CD4-positive, alpha-beta T cell treated with Interleukin-15 for 1 hour (primary cell): ENCODE data around the gene TBC1D22A.

Experiments used
- DNase-seq: peaks from one replicate; pipeline ENCODE4 v3.0.0-alpha.2; 2020

The TBC1D22A gene

DNA sequence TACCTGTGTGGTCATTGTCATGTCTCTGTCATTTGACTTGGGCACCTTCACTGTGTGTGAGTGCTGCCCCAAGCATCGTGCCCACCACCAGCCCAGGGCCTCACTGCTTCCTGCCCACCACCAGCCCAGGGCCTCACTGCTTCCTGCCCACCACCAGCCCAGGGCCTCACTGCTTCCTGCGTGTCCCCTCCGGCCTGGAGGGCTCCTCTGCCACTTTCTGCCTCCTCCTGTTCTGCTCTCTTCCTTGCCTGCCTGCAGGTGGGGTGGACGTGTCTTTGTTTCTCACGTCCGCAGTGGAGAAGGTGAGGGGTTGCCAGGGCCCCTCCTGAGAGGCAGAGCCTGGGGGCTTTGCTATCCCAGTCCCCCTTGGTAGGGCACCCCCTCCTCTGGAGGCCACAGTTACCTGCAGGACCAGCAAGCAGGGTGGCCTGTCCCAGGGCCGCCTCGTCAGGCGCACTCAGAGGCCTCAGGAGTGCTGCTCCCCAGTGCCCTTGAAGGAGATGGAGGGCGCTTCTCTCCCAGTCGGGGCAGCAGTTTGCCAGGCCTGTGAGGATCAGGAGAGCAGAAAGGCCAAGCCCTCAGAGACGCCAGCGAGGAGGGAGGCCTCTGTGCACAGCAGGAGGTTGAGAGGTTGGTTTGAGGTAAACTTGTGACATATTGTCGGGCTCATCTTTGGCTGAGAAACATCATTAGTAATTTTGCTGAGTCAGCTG is 290.7 kb downstream of the TBC1D22A start:
- DNase-seq: no peak

DNA sequence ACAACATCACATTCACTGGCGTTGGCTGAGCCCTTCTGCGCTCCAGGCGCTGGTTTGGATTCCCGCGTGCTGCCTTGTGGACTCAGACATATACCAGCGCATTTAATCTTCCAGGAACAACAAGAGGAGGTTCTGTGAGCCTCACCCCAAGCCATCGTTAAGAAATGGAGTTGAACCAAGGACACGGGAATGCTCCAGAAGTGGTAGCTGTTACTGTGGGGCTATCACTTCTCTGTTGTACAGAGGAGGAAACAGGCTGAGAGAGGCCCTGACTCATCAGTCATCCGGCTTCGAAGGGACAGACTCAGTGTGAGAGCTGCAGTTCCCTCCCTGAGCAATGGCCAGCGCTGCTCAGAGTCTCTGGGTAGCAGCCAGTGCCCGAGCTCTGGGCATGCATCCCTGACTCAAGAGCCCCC is 291.3 kb downstream of the TBC1D22A start:
- no peak for DNase-seq

DNA sequence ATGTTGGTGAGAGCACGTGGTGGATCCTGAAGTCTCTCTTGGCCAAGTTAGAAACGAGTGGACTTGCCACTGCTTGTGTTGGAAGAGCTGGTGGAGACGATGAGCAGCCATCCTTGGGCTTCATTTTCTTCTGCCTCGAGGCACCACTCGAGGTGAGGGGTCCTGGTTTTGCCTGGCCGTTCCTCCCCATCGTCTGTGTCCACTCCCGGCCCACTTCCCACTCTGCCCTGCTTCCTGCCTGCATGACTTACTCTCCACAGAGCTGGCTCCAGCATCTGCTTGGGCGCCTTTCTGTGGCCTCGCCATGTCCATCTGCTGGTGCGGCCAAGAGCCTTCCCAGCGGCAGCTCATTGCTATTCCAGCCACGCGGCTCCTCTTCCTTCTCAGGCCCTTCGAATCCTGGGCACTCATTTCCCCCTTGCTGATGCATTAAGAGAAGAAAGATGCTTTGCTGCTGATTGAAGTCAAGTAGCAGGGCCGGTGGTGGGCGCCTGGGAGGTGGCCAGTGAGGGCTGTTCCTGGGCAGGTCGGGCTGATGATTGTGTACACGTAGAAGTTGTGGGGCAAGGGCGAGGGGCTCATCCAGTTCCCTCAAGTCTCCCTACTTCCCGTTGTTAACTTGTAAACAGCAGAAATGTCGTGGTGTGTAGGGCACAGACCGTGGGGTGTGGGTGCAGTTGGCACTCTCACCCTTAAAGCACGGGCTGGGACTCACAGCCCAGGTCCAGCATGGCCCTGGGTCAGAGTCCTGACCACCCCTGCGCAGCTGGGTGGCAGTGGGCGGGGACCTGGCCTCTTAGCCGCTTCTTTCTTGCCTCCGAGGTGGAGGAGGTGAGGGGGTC is 292.0 kb downstream of the TBC1D22A start:
- no peak for DNase-seq

DNA sequence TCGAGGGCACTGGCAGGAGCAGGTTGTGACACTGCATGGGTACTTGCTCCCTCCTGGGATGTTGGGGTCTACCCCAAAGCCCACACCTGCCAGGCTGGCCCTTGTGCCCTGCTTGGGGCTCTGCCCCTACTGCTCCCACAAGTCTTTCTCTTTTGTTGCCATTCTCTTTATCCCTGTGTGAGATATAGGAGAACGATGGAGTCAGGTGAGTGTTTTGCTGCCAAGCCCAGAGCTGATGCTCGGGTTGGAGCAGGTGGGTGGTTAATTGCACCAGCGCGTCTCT is 292.6 kb downstream of the TBC1D22A start:
- no peak for DNase-seq

DNA sequence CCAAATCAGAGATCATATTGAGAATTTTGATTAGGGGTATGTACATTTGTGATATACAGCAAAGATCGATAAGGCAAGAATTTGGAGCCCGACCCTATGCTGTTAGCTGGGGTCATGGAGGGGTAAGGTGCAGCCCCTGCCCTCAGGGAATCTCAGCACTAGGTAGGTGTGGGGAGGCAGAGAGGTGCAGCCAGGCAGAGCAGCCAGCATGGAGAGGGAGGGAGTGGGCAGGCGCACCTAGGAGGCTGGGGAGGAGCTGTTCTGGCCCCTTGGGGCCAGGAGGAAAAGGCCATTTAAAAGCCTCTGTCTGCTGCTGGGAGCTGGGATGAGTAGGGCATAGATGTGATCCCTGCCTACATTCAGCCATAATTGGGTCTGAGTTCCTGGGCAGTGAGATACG is 293.0 kb downstream of the TBC1D22A start:
- no peak for DNase-seq

DNA sequence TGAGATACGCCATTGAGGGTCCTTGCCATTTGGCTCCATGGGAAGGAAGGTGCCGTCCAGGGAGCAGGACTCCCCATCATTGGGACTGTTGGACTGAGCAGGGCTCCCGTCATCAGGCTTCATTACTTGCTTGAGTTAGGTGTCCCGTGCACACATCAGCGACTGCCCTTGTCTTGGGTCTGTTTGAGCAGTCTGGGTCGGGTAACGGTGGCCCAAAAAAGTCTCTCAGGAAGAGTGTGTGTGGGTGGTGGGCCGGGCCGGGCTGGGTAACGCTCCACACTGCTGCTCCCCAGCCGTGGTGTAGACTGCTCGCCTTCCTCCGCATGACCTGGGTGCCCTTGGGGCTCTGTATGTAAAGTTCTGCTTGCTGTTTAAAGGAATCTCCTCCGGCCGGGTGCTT is 293.5 kb downstream of the TBC1D22A start:
- no peak for DNase-seq

DNA sequence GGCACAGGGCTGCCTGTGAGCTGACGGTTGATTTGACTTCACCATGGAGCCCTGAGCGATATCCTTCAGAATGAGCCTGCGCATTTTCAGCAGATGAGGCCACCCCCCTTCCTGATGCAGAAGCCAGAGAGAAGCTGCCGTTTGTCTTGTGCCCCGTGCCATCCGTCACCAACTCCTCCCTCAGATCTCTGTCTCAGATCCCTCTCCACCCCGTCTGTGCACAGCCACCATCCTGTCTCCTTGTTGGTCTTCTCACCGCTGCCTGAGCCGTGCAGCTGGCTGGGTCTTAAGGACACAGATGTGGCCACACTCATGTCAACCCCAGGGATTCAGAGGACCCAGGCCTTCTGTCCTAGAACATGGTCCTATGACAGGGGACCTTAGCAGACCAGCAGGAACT is 293.9 kb downstream of the TBC1D22A start:
- DNase-seq: no peak

DNA sequence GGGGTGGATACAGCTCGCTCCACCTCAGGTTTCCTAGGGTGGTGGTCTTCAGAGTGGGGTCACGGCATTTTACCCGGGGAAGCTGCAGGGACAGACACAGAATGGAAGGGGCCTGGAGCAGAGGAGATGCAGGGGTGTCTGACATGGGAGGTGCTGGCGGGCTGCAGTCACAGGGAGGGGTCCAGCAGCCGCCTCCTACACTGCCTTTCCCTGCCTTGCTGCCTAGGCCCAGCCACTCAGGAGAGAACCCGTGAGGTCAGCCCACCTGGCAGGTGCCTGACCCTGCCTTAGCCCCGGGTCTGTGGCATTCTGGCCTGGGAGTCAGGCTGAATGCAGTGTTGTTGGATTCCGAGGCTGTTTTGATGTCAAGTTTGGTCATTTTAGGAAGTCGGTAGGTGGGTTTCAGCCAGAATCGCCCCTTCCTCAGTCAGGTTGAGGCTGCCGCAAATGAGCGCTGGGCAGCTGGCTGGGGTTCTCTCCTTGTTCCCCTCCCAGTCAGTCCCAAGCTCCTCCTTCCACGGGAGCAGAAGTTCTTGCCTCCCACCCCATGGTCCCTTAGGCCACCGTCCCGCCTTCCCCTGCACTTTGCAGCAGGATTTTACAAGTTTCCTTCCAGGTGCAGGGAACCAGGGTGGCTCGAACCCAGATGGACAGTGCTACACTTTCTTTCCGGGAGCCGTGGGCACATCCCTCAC is 294.5 kb downstream of the TBC1D22A start:
- no peak for DNase-seq

DNA sequence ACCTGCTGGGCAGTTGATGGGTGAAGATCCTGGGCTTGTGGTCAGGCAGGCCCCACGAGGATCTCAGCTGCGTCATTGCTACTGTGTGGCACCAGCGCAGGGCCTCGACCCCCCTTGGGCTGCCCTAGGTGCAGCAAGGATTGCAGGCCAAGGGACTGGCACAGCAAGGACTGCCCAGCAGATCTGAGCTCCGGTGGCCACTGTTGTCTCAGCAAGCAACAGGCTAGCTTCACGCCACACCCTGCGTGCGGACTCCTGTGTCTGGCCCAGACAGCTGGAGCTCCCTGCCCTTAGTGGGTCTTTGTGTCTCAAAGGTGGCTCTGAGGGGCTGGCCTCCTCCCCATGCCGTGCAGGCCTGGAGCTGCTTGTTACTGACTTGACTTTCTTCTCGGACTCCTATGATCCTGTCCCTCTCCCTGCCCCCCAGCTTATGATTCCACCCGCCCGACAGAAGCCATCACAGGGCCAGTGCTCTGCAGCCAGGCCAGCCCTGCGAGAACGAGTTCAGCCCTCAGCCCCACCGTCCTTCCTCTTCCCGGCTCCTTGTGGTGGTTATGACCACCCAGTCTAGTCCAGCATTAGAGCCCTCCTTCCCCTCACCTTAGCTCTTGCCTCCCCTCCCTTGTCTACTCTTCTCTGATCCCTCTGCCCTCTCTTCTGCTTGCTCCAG is 295.6 kb downstream of the TBC1D22A start:
- no peak for DNase-seq

DNA sequence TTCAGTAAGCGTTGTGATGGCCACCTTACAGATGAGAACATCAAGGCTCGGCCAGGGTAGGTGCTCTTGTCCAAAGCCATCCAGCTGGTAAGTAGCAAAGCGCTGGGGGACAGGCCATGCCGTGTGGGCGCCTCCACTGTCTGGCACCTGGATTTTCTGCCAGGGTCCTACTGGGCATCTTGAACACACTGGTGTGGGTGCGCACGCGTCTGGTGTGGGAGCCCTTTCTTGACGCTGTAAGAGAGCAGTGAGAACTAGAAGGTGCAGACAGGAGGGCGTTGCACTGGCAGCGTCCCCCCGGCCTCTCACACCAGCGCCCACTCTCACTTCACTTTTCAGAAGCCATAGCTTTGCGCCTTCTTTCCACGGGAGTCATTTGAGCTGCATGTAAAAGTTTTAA is 296.6 kb downstream of the TBC1D22A start:
- DNase-seq: no peak

DNA sequence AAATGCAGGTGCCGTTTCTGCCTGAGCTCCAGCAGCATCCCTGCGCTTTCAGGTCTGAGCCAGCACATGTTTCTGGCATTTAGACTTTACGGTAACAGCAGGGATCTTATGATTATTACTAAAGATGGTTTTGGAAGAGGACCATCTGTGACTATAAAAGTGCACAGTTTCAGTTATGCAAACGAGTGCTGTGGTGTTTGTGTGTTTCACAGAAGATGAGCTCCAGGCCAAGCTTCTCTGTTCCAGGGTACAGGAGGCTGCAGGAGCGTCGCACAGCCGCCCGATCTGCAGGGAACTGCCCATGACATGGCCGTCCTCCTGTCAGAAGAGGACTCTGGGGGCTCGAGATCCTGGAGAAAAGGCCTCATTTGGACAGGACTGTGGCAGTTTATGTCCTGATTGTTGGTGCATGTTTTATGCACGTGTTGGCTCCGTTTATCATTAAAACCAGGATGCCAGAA is 297.3 kb downstream of the TBC1D22A start:
- DNase-seq: no peak

DNA sequence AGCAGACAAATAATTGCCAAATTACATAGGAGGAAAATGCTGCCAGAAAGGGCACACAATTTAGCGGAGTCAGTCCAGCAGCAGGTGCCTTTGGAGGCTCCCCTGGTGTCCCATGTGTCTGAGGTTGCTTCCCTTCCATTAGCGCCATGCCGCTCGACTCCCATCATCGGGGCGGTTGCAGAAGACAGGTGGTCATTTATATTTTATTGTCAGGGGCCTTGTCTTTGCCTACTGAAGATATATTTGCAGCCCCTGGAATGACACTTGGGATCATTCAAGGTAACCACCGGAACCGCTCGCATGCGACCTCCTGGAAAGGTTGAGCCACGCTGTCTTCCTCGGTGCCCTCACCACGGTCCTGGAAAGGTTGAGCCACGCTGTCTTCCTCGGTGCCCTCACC is 298.3 kb downstream of the TBC1D22A start:
- DNase-seq: no peak

DNA sequence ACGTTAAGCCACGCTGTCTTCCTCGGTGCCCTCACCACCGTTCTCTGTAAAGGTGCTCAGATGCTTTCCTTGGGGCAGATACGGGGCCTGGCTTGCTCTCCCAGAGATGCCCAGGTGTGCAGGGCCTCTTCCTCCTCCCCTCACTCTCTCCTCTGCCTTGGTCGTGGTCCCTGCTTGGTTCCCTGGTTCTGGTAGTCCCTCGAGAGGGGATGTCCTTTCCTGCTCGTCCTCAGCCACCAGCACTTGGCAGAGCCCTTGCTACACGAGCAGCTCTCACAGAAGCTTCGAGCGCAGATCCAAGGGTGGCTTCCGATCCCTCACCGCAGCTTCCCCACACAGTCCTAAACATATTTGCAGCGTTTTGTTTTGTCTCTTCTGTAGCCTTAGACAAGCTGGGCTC is 298.8 kb downstream of the TBC1D22A start:
- DNase-seq: no peak

DNA sequence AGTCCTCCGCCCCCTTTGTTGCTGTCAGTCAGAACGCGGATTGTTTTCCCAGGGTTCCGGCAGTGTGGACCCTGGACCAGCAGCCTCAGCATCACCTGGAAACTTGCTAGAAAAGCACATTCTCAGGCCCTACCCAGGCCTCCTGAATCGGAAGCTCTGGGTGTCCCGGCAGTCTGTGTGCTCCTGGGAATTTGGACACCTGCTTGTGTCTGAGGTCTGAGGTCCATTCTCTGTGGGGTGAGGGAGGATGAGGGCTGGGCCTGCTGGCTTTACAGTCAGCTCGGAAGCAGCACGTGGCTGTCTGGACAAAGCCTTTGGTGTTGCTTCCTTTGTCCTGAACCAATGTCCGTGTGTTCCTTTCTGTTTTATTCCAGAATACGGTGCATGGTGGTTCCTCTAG is 299.7 kb downstream of the TBC1D22A start:
- DNase-seq: no peak

DNA sequence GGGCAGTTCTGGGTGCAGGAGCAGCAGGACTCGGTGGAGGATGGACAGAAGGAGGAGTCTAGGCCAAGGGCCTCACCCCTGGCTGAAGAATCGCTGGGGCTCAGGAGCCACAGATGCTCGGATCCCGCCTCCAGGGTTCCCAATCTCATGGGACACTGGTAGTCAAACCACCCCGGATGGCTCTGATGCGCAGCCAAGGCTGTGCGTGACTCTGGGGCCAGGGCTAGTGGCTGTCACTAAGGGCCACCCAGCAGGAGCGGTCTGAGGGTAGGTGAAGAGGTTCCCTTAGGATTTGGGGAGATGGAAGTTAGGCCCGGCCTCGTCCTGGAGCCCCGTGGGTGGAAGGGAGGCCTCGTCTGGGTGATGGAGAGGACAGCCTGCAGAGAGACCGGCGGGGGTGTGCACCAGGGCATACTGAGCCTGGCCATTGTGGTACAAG is 300.6 kb downstream of the TBC1D22A start:
- no peak for DNase-seq

DNA sequence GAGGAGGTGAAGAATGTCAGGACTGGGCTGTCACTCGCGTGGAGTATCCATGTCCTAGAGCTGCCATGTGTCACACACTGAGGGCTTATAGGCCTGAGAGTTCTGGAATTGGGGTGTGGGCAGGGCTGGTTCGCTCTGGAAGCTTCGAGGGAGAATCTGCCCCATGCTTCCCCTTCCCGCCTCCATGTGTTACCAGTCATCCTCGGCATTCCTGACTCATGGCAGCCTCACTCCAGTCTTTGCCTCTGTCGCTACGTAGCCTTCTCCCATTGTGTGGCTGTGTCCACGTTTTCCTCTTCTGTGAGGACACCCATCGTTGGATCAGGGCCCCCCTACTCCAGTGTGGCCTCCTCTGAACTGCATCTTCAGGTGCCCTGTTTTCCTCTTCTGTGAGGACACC is 301.2 kb downstream of the TBC1D22A start:
- no peak for DNase-seq

DNA sequence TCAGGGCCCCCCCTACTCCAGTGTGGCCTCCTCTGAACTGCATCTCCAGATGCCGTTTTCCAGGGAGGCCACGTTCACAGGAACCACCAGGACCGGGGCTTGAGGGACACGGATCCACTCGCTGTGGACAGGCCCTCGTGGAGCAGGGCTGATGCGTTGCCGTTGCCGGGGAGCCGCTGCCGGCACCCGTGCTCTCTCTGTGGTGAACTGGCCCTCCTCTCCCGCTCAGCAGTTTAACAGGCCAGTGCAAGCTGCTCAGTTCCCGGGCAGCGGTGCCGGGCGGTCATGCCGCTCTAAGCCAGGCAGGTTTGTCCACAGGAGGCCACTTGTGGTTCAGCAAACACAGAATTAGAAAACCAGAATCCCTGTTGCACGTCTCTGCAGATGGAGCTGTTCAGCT is 301.6 kb downstream of the TBC1D22A start:
- DNase-seq: no peak

DNA sequence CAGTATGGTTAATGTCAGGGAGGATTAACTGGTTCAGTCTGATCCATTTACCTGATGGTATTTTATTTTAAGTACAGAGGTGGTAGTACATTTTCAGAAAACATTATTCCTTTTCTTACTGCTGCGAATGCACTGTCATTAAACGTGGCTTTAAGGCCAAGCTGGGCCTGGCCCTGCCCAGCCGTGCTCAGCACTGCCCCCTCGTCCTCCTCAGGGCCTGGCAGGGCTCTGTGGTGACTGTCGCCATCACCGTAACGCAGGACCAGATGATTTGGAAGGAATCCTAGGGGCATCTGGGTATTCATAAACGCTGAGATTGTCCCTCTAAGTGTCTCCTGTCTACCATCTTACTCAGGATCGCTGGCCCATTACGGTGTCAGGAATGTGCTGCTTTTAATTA is 302.0 kb downstream of the TBC1D22A start:
- no peak for DNase-seq

DNA sequence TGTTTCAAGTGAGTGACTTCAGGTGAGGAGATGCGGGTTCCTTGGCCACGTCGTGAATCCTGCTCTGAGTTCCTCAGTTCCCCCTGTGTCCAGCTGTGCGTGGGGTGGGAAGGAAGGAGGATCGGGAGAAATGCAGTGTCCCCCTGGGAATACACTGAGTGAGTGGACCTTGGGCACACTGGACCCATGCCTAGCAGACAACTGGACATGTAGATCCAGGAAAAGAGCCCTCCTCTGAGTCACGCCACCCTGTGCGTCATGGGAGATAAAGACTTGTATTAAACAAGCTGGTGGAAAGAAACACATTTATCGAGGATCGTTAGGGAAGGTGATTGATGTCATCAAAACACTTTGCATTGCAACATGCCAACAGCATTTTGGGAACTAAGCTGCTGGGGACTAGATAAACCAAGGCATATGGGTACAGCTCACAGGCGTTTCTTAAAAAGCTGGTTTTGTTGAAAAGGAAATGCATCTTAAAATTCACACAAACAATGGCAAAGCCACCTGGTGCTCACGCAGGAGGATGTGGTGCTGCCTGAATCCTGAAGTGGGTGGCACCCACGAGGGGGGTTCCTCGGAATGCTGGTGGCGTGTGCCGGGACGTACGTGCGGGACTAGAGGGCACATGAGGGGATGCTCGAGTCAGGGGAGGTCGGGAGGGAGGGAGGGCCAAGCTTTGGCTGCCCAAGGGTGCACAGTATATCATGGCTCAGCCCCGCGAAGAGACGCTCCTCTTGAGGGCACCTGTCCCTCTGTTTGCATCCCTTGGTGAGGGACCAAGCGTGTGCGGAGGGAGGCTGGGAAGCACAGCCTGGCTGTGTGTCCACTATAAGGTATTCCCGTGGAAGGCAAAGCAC is 303.5 kb downstream of the TBC1D22A start:
- DNase-seq: no peak

DNA sequence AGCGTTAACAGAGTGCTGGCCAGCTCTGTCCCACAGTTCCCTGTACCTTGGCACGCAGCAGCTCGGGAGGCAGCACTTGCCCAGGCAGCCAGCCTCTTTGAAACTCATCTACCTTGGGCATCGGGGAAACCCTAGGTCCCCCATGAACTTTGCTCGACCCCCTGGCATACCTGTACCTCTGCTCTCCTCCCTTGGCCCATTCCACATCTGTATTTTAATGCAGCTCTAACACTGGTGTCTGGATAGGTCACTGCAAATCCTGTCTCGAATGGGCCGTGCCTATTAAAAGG is 304.1 kb downstream of the TBC1D22A start:
- no peak for DNase-seq

DNA sequence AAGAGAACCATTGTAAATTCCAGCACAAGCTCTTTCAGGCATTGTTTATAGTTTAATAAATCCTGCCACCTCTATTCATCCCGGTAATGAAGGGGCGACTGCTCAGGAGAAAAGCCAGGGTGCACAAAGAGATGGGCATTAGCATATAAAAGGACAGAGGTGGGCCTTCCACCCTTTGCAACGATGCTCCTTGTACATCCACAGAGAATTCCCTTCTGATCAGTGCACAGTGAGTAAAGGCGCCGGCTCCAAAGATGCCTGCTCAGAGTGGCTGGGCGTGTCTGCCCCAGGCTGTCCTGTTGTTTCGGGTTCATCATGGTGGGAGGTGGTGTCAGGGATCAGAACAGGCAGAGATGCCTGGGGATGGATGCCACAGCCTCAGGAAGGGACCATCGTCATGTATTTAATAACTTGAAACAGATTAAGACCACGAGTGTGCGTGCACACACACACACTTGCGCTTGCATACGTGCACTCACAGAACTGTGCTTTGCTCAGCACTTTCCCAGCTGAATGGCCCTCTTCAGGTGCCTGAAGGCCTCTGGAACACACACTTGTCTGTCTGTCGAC is 305.0 kb downstream of the TBC1D22A start:
- no peak for DNase-seq

DNA sequence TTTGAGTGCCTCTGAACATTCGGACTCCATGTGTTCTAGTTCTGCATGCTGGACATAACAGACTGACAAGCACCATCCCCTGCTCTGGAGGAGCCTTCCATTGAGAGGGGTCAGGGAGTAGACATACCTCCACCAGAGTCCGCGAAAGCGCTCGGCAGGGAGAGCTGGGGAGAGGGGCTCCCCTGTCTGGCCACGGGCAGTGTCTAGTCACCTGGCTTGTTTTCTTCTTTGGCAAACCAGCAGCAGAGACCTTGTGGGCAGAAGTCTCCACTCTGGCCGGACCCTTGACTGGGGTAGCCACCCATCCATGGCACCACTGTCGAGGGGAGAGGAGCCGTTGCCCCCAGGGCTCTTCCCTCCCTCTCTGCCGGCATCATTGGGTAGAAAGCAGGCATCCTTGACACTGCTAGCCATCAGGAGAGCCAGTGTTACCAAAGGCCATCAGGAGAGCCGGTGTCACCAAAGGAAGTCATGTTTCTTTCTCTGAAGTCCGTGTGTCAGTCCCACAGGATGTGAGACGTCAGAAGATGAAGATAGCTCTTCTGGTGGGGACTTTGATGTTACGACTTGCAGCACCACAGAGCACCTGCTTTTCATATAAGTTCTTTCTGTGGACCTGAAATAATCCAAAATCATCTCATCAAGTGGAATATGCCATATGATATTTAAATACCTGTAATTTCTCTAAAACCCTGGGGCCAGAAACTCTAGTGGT is 305.6 kb downstream of the TBC1D22A start:
- no peak for DNase-seq
